SK-N-SH treated with all-trans-retinoic acid at 6 μM for 48 hours (cell line): ENCODE measurements around the gene RPGRIP1.
"Not testable (repeated sequence)": the region's sequence is repeated elsewhere in the genome, so short reads cannot be mapped to it uniquely, and the experiment has no call there.

Source experiments
- RARB ChIP-seq: fragments of 250-450 bp; sonication (Bioruptor Pico); IDR thresholded peaks from 2 replicates; pipeline ENCODE4 v1.8.0; 2021; ENCODE audit warnings: mild to moderate bottlenecking, moderate library complexity
- TCF4 ChIP-seq: fragments of 250-450 bp; sonication (Bioruptor Pico); IDR thresholded peaks from 2 replicates; pipeline ENCODE4 v1.8.0; 2021; ENCODE audit warnings: mild to moderate bottlenecking, moderate library complexity, borderline replicate concordance
- TF ChIP-seq, protein P1 (sequence below): fragments of 250-450 bp; sonication (Bioruptor Pico); IDR thresholded peaks from 2 replicates; pipeline ENCODE4 v1.5.1; 2020; ENCODE audit warnings: low read depth, mild to moderate bottlenecking, moderate library complexity

DNA sequence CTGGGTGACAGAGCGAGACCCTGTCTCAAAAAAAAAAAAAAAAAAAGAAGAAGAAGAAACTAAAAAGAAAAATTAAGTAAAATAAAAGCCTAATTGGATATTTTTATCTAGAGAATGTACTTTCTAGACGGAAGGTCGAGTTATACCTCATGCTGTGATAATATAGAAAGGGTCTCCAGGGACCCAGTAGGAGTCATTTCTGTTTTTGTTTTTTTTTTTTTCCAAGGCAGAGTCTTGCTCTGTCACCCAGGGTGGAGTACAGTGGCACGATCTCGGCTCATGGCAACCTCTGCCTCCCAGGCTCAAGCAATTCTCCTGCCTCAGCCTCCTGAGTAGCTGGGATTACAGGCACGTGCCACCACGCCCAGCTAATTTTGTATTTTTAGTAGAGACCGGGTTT, 14.1 kb downstream of the RPGRIP1 start:
- not testable (repeated sequence) for TF ChIP-seq RARB, TCF4 (CRISPR knock-in tag)
- TF ChIP-seq, protein P1, sequence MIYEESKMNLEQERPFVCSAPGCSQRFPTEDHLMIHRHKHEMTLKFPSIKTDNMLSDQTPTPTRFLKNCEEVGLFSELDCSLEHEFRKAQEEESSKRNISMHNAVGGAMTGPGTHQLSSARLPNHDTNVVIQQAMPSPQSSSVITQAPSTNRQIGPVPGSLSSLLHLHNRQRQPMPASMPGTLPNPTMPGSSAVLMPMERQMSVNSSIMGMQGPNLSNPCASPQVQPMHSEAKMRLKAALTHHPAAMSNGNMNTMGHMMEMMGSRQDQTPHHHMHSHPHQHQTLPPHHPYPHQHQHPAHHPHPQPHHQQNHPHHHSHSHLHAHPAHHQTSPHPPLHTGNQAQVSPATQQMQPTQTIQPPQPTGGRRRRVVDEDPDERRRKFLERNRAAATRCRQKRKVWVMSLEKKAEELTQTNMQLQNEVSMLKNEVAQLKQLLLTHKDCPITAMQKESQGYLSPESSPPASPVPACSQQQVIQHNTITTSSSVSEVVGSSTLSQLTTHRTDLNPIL: not testable (repeated sequence)
